NB4 (cell line): ENCODE data around the gene RAMAC.

Experiments used
- POLR2A ChIP-seq: IDR thresholded peaks from 2 replicates; pipeline ENCODE4 v1.6.1; 2011; ENCODE audit warnings: mild to moderate bottlenecking; ENCODE audit not compliant: insufficient read length; ENCODE audit errors: extremely low read depth
- TF ChIP-seq, protein P1 (sequence below): IDR thresholded peaks from one replicate; pipeline ENCODE4 v1.5.1; 2012; ENCODE audit warnings: low read depth, low read length
- TF ChIP-seq, protein P2 (sequence below): IDR thresholded peaks from 2 replicates; pipeline ENCODE4 v1.6.1; 2011; ENCODE audit warnings: low read depth, low read length

DNA sequence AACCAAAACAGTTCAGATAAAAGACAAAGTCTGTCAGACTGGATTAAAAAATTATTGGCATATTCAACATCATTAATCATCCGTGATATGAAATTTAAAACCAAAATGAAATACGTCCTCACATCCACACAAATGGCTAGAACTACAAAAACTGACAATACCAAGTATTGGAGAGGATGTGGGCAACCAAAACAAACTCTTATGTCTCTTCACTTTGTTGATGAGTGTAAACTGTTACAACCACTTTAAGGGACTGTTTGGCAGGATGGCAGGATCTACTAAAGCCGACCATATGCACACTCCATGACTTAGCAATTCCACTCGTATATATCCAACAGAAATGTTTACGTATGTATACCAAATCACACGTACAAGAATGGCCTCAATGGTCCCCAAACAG is 50.2 kb downstream of the RAMAC start:
- TF ChIP-seq POLR2A = no peak
- TF ChIP-seq, protein P1, sequence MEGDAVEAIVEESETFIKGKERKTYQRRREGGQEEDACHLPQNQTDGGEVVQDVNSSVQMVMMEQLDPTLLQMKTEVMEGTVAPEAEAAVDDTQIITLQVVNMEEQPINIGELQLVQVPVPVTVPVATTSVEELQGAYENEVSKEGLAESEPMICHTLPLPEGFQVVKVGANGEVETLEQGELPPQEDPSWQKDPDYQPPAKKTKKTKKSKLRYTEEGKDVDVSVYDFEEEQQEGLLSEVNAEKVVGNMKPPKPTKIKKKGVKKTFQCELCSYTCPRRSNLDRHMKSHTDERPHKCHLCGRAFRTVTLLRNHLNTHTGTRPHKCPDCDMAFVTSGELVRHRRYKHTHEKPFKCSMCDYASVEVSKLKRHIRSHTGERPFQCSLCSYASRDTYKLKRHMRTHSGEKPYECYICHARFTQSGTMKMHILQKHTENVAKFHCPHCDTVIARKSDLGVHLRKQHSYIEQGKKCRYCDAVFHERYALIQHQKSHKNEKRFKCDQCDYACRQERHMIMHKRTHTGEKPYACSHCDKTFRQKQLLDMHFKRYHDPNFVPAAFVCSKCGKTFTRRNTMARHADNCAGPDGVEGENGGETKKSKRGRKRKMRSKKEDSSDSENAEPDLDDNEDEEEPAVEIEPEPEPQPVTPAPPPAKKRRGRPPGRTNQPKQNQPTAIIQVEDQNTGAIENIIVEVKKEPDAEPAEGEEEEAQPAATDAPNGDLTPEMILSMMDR = no peak
- TF ChIP-seq, protein P2, sequence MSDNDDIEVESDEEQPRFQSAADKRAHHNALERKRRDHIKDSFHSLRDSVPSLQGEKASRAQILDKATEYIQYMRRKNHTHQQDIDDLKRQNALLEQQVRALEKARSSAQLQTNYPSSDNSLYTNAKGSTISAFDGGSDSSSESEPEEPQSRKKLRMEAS = no peak
